Loucy (cell line): ENCODE data around the gene IL13RA1.

Experiments
- H2AFZ ChIP-seq: fragments of 200-600 bp; sonication (generic); 2 replicates; pipeline ENCODE4 v1.6.0; 2016; ENCODE audit warnings: antibody characterized with exemption, mild to moderate bottlenecking, low read length, moderate library complexity
- H3F3A ChIP-seq: fragments of 200-600 bp; 2 replicates; pipeline ENCODE4 v1.6.0; 2016; ENCODE audit warnings: antibody characterized with exemption, low read depth, mild to moderate bottlenecking
- H3K27me3 ChIP-seq: fragments of 200-600 bp; sonication (generic); 2 replicates; pipeline ENCODE4 v1.6.1; 2014; ENCODE audit warnings: low read length, mild to moderate bottlenecking; ENCODE audit not compliant: insufficient read depth, poor library complexity, severe bottlenecking
- H3K36me3 ChIP-seq: fragments of 200-600 bp; sonication (generic); 2 replicates; pipeline ENCODE4 v1.6.1; 2016; ENCODE audit warnings: low read length; ENCODE audit not compliant: insufficient read depth
- H3K4me1 ChIP-seq: fragments of 200-600 bp; sonication (generic); 2 replicates; pipeline ENCODE4 v1.5.1; 2014; ENCODE audit warnings: low read length, mild to moderate bottlenecking; ENCODE audit not compliant: insufficient read depth, poor library complexity, severe bottlenecking
- H3K4me2 ChIP-seq: fragments of 200-600 bp; sonication (generic); 2 replicates; pipeline ENCODE4 v1.6.0; 2014; ENCODE audit warnings: antibody characterized with exemption, low read length, low read depth, mild to moderate bottlenecking; ENCODE audit not compliant: poor library complexity, severe bottlenecking
- H3K4me3 ChIP-seq: fragments of 200-600 bp; sonication (generic); 2 replicates; pipeline ENCODE4 v1.5.1; 2014; ENCODE audit warnings: low read length, mild to moderate bottlenecking, mixed read lengths; ENCODE audit not compliant: poor library complexity, severe bottlenecking
- H3K79me2 ChIP-seq: fragments of 200-600 bp; sonication (generic); 2 replicates; pipeline ENCODE4 v1.6.1; 2014; ENCODE audit warnings: low read length; ENCODE audit not compliant: insufficient read depth
- H3K9ac ChIP-seq: fragments of 200-600 bp; sonication (generic); 2 replicates; pipeline ENCODE4 v1.6.0; 2014; ENCODE audit warnings: mild to moderate bottlenecking, low read depth, low read length, moderate library complexity; ENCODE audit not compliant: poor library complexity, severe bottlenecking
- H3K9me2 ChIP-seq: fragments of 200-600 bp; sonication (generic); replicated peaks from 2 replicates; pipeline ENCODE4 v1.6.1; 2016; ENCODE audit warnings: low read depth, low read length, mixed read lengths
- H3K9me3 ChIP-seq: fragments of 200-600 bp; sonication (generic); 2 replicates; pipeline ENCODE4 v1.6.1; 2014; ENCODE audit warnings: mild to moderate bottlenecking, antibody characterized with exemption, low read length, low read depth; ENCODE audit not compliant: insufficient read depth
- H4K20me1 ChIP-seq: fragments of 200-600 bp; sonication (generic); 2 replicates; pipeline ENCODE4 v1.6.0; 2014; ENCODE audit warnings: antibody characterized with exemption, low read length, mild to moderate bottlenecking; ENCODE audit not compliant: insufficient read depth, poor library complexity, severe bottlenecking
- CTCF ChIP-seq: fragments of 200-600 bp; sonication (generic); conservative IDR thresholded peaks from 2 replicates; pipeline ENCODE4 v1.5.1; 2014; ENCODE audit warnings: mild to moderate bottlenecking, antibody characterized with exemption, low read length
- EZH2phosphoT487 ChIP-seq: fragments of 200-600 bp; IDR thresholded peaks from 2 replicates; pipeline ENCODE4 v1.6.1; 2018; ENCODE audit warnings: antibody characterized with exemption, mild to moderate bottlenecking, moderate library complexity, borderline replicate concordance

IL13RA1 gene

DNA sequence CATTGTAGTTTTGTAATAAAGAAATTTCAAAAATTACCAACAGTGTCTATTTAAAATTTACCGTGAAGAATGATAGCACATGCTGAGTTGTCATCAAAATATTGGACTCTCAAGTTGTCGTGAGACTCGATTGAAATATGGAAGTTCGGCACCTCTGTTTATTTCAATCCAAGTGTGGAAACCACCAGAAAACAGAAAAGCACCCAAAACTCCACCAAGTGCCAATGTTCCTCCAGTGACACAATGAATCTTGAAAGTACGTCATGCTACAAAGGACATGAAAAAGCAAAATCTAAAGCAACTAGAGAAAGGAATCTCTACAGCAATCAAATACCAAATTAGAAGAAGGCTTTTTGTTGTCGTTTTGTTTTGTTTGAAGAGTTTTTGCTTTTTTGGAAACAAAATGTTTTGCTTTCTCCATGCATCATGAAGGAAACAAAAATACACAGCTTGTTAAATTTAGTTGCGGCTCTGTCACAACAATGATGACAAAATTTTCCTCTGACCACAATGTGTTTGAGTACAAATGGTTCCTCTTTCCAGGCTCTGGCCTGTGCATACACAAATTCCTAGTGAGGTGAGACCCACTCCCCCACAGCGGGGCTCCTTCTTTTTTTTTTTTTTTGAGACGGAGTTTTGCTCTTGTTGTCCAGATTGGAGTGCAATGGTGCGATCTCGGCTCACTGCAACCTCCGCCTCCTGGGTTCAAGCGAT, 9.6 kb upstream of the IL13RA1 start:
- Histone ChIP-seq H3K79me2 (no peaks in the 10 kb centered on the region), H3K9me3 (no peaks in the 10 kb centered on the region), H3K4me1 (no peaks in the 10 kb centered on the region), H4K20me1 (no peaks in the 10 kb centered on the region), H3K9ac (no peak overlapping the region), H3K4me3 (no peak overlapping the region), H3K9me2 (no peaks in the 10 kb centered on the region), H3K4me2 (no peak overlapping the region), H2AFZ (no peak overlapping the region), H3K27me3 (no peaks in the 10 kb centered on the region), H3F3A (no peaks in the 10 kb centered on the region), H3K36me3 (no peaks in the 10 kb centered on the region)
- no peak for TF ChIP-seq CTCF
- TF ChIP-seq EZH2phosphoT487, result no peak

DNA sequence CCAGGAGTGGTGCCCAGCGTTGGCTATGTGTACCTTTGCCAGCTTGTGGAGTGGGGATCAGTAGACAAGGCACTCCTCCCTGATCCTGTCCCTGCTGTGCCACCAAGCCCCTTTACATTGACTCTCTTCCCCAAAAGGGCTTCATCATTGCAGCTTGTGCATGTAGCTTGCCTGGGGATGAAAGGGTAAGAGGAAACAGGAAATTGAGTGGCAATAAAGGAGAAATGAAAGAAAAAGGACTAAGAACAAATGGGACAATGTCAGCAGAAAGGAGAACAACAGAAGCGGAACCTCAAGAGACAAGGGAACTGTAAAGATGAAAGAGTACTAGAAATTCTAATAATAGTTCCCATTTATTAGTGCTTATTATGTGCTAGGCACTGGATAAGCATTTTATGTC, 8.7 kb upstream of the IL13RA1 start:
- Histone ChIP-seq H3K4me2 (no peak overlapping the region), H3F3A (no peaks in the 10 kb centered on the region), H3K4me1 (no peaks in the 10 kb centered on the region), H2AFZ (no peak overlapping the region), H3K79me2 (no peaks in the 10 kb centered on the region), H3K36me3 (no peaks in the 10 kb centered on the region), H3K9me3 (no peaks in the 10 kb centered on the region), H3K9ac (no peak overlapping the region), H3K27me3 (no peaks in the 10 kb centered on the region), H4K20me1 (no peaks in the 10 kb centered on the region), H3K4me3 (no peak overlapping the region), H3K9me2 (no peaks in the 10 kb centered on the region)
- no peak for TF ChIP-seq CTCF
- no peak for TF ChIP-seq EZH2phosphoT487

GRCh38 chrX:118720058-118720707, 7.2 kb upstream of the IL13RA1 start:
- Histone ChIP-seq H3K4me2 (no peak overlapping the region), H3K4me1 (no peaks in the 10 kb centered on the region), H2AFZ (no peak overlapping the region), H3K9me2 (no peaks in the 10 kb centered on the region), H3K79me2 (no peaks in the 10 kb centered on the region), H3K27me3 (no peaks in the 10 kb centered on the region), H4K20me1 (no peaks in the 10 kb centered on the region), H3F3A (no peaks in the 10 kb centered on the region), H3K4me3 (no peak overlapping the region), H3K36me3 (no peaks in the 10 kb centered on the region), H3K9ac (no peak overlapping the region), H3K9me3 (no peaks in the 10 kb centered on the region)
- TF ChIP-seq EZH2phosphoT487 (no peak), CTCF (no peak)
